K562 (cell line): ENCODE results near the gene CNKSR1. TPM values are rescaled to one million over a fixed set of nuclear protein-coding genes. Genes with fewer than 3 reads are reported as not detected.

Experiments used
- ARHGAP35 ChIP-seq: fragments of 450-650 bp; IDR thresholded peaks from 2 replicates; pipeline ENCODE4 v1.6.1; 2018; ENCODE audit not compliant: partially characterized antibody
- ASH1L ChIP-seq: fragments of 450-650 bp; IDR thresholded peaks from 2 replicates; pipeline ENCODE4 v1.6.1; 2018; ENCODE audit warnings: borderline replicate concordance, mild to moderate bottlenecking, low read depth; ENCODE audit not compliant: partially characterized antibody
- BMI1 ChIP-seq: fragments of 150-350 bp; IDR thresholded peaks from 2 replicates; pipeline ENCODE4 v1.6.1; 2014; ENCODE audit warnings: low read length
- DIDO1 ChIP-seq: fragments of 450-650 bp; IDR thresholded peaks from 2 replicates; pipeline ENCODE4 v1.6.1; 2016; ENCODE audit warnings: low read depth, missing biosample characterization, missing genetic modification characterization
- KLF1 ChIP-seq: fragments of 450-650 bp; IDR thresholded peaks from 2 replicates; pipeline ENCODE4 v1.6.1; 2016; ENCODE audit warnings: missing genetic modification characterization, missing compliant biosample characterization
- MEIS2 ChIP-seq: fragments of 450-650 bp; IDR thresholded peaks from 2 replicates; pipeline ENCODE4 v1.6.1; 2014; ENCODE audit warnings: mild to moderate bottlenecking; ENCODE audit not compliant: partially characterized antibody
- MYBL2 ChIP-seq, 2 experiments: fragments of 450-650 bp in 1 of 2; sonication (generic) in 1 of 2; formaldehyde crosslinking in 1 of 2; IDR thresholded peaks; 2 replicates each; pipeline versions ENCODE4 v1.6.1 to v1.8.1; 2017 to 2022; ENCODE audit warnings: borderline replicate concordance in 1 of 2, inconsistent platforms in 1 of 2, low read depth in 1 of 2, mild to moderate bottlenecking in 1 of 2, missing genetic modification reagents in 1 of 2, moderate library complexity in 1 of 2
- MYNN ChIP-seq, 2 experiments: sonication (generic); formaldehyde crosslinking in 1 of 2; IDR thresholded peaks; 2 replicates each; pipeline versions ENCODE4 v1.5.0 to v1.6.1; 2016 to 2020; ENCODE audit warnings: antibody characterized with exemption in 1 of 2, missing genetic modification reagents in 1 of 2
- NFRKB ChIP-seq: fragments of 450-650 bp; IDR thresholded peaks from 2 replicates; pipeline ENCODE4 v1.6.1; 2016; ENCODE audit warnings: low read depth
- PML ChIP-seq: IDR thresholded peaks from 2 replicates; pipeline ENCODE4 v1.6.1; 2012; ENCODE audit warnings: low read length, inconsistent platforms
- PYGO2 ChIP-seq: fragments of 450-650 bp; IDR thresholded peaks from 2 replicates; pipeline ENCODE4 v1.6.1; 2016; ENCODE audit warnings: mild to moderate bottlenecking, missing genetic modification characterization, moderate library complexity, missing compliant biosample characterization
- RFX1 ChIP-seq: fragments of 450-650 bp; IDR thresholded peaks from 2 replicates; pipeline ENCODE4 v1.6.1; 2016; ENCODE audit warnings: mild to moderate bottlenecking, moderate library complexity
- SIN3A ChIP-seq, 2 experiments: fragments of 150-350 bp in 1 of 2; IDR thresholded peaks; 2 replicates each; pipeline ENCODE4 v1.6.1; 2011 to 2016; ENCODE audit warnings: borderline replicate concordance in 2 of 2, low read depth in 2 of 2, low read length in 2 of 2, mild to moderate bottlenecking in 2 of 2, moderate library complexity in 2 of 2; ENCODE audit not compliant: control insufficient read depth in 1 of 2
- SMAD4 ChIP-seq: fragments of 250-450 bp; sonication (Bioruptor Pico); conservative IDR thresholded peaks from 2 replicates; pipeline ENCODE4 v1.8.0; 2021; ENCODE audit warnings: inconsistent platforms, mild to moderate bottlenecking, moderate library complexity
- TFAM ChIP-seq: fragments of 250-450 bp; sonication (Bioruptor Pico); conservative IDR thresholded peaks from 2 replicates; pipeline ENCODE4 v1.5.0; 2021; ENCODE audit warnings: mild to moderate bottlenecking, moderate library complexity
- ZNF778 ChIP-seq: fragments of 450-650 bp; formaldehyde crosslinking; IDR thresholded peaks from 2 replicates; pipeline ENCODE4 v1.4.0; 2020; ENCODE audit warnings: mild to moderate bottlenecking, moderate library complexity
- ZNF830 ChIP-seq: fragments of 250-450 bp; sonication (Bioruptor Pico); IDR thresholded peaks from 2 replicates; pipeline ENCODE4 v1.5.0; 2021; ENCODE audit warnings: mild to moderate bottlenecking
- polyA plus RNA-seq, 8 experiments: library from polyadenylated mRNA; depleted of rRNA in 4 of 8; stranded (reverse) in 5 of 8; unstranded in 3 of 8; fragments of >200 nt; fragmentation: Nextera tagmentation in 2 of 8; fragmentation: Illumina TruSeq in 1 of 8; extraction: Ambion mirVana in 2 of 8; extraction: Trizol in 1 of 8; gene quantifications; 2 replicates each; pipeline versions ENCODE4 v1.2.1 to v1.2.3, GENCODE V29; 2011 to 2014; ENCODE audit warnings: inconsistent platforms in 1 of 8, missing spikeins in 1 of 8
- total RNA-seq, 7 experiments: library from RNA; depleted of rRNA in 6 of 7; stranded (reverse); fragments of >200 nt in 6 of 7; fragmentation: Illumina TruSeq in 2 of 7; extraction: Trizol in 2 of 7; gene quantifications; 2 replicates each; pipeline versions ENCODE4 v1.2.1 to v1.2.3, GENCODE V29; 2011 to 2021; ENCODE audit warnings: low replicate concordance in 1 of 7
- TF ChIP-seq, protein P1 (sequence below): sonication (generic); formaldehyde crosslinking; IDR thresholded peaks from 2 replicates; pipeline ENCODE4 v1.8.1; 2022; ENCODE audit warnings: missing genetic modification reagents
- TF ChIP-seq, protein P2 (sequence below): IDR thresholded peaks from 2 replicates; pipeline ENCODE4 v1.6.1; 2016; ENCODE audit warnings: missing genetic modification characterization, missing compliant biosample characterization
- TF ChIP-seq, protein P3 (sequence below): sonication (generic); formaldehyde crosslinking; IDR thresholded peaks from 2 replicates; pipeline ENCODE4 v1.8.0; 2023; ENCODE audit warnings: mild to moderate bottlenecking, missing genetic modification reagents

The CNKSR1 gene
- total and polyA plus RNA-seq, 9 of the 15 experiments (the other 6 are each of a cell fraction or from before 2014, with no cell fraction given): 0.03 to 2.8 (median 1.1) TPM

DNA sequence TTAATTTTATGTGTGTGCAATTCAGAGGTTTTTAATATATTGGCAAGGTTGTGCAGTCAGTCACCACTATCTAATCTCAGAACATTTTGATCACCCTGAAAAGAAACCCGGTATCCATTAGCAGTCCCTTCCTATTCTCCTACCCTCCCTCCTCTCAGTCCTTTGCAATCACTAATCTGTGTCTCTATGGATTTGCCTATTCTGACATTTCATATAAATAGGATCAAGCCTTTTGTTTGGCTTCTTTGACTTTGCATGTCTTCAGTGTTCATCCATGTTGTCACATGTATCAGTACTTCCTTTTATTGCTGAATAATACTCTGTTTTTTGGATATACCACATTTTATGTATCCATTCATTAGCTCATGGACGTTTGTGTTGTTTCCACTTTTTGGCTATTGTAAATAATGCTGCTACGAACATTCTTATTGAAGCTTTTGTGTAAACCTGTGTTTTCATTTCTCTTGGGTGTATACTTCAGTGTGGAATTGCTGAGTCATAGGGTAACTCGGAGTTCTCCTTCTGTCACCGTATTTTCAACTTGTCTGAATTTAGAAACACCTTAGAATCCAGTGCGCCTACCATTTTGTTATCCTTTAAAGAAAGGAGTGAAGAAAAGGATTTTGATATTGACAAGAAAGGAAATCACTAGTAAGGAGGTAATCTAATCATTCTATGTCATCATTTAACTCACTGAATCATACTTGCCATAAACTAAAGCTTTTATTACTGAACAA is 60.1 kb downstream of the CNKSR1 start (continued):
- 0 out of 2 replicates have a peak, but pooled peaks have one; percentile 71 for TF ChIP-seq NFRKB
- no peak for TF ChIP-seq MYBL2 (IDR thresholded peaks at IDR 0.05; ENCODE audit: low read depth)
- TF ChIP-seq MYBL2 (CRISPR knock-in tag; IDR thresholded peaks at IDR 0.05; ENCODE audit: borderline replicate concordance): no peak
- no peak for TF ChIP-seq PYGO2
- no peak for TF ChIP-seq ZNF830 (CRISPR knock-in tag)
- TF ChIP-seq MEIS2: peak; percentile 26
- no peak for TF ChIP-seq ZNF778
- TF ChIP-seq, protein P1, sequence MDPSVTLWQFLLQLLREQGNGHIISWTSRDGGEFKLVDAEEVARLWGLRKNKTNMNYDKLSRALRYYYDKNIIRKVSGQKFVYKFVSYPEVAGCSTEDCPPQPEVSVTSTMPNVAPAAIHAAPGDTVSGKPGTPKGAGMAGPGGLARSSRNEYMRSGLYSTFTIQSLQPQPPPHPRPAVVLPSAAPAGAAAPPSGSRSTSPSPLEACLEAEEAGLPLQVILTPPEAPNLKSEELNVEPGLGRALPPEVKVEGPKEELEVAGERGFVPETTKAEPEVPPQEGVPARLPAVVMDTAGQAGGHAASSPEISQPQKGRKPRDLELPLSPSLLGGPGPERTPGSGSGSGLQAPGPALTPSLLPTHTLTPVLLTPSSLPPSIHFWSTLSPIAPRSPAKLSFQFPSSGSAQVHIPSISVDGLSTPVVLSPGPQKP (CRISPR knock-in tag): no peak
- no peak for TF ChIP-seq MYNN (IDR thresholded peaks at IDR 0.05)
- no peak for TF ChIP-seq MYNN (CRISPR knock-in tag; IDR thresholded peaks at IDR 0.05)
- 0 out of 2 replicates have a peak, but pooled peaks have one; percentile 23 for TF ChIP-seq PML
- TF ChIP-seq, protein P2, sequence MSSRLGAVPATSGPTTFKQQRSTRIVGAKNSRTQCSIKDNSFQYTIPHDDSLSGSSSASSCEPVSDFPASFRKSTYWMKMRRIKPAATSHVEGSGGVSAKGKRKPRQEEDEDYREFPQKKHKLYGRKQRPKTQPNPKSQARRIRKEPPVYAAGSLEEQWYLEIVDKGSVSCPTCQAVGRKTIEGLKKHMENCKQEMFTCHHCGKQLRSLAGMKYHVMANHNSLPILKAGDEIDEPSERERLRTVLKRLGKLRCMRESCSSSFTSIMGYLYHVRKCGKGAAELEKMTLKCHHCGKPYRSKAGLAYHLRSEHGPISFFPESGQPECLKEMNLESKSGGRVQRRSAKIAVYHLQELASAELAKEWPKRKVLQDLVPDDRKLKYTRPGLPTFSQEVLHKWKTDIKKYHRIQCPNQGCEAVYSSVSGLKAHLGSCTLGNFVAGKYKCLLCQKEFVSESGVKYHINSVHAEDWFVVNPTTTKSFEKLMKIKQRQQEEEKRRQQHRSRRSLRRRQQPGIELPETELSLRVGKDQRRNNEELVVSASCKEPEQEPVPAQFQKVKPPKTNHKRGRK (tag): no peak
- no peak for TF ChIP-seq DIDO1
- no peak for TF ChIP-seq BMI1
- no peak for TF ChIP-seq TFAM
- peak; percentile 34; the same call in 1 of the 2 replicates for TF ChIP-seq SMAD4 (CRISPR knock-in tag)
- TF ChIP-seq ASH1L: no peak
- no peak for TF ChIP-seq ARHGAP35
- TF ChIP-seq RFX1: no peak
- TF ChIP-seq, protein P3, sequence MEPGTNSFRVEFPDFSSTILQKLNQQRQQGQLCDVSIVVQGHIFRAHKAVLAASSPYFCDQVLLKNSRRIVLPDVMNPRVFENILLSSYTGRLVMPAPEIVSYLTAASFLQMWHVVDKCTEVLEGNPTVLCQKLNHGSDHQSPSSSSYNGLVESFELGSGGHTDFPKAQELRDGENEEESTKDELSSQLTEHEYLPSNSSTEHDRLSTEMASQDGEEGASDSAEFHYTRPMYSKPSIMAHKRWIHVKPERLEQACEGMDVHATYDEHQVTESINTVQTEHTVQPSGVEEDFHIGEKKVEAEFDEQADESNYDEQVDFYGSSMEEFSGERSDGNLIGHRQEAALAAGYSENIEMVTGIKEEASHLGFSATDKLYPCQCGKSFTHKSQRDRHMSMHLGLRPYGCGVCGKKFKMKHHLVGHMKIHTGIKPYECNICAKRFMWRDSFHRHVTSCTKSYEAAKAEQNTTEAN (CRISPR knock-in tag): no peak
- TF ChIP-seq KLF1 (tag): no peak
- no peak for TF ChIP-seq SIN3A (IDR thresholded peaks at IDR 0.05; ENCODE audit: borderline replicate concordance in 2 of 2, control insufficient read depth in 1 of 2, low read depth in 2 of 2, low read length in 2 of 2)
